ENCODE results near the gene LHCGR.

GRCh38 chr2:48755473-48755872 is at the start of gene LHCGR:
- TF ChIP-seq SMC3 (conservative IDR thresholded peaks at IDR 0.05; ENCODE audit: poor library complexity), result no peak
- no peak for TF ChIP-seq CTCF (IDR thresholded peaks at IDR 0.05; ENCODE audit: poor library complexity, severe bottlenecking)
- no peak for TF ChIP-seq EZH2 (IDR thresholded peaks at IDR 0.05; ENCODE audit: borderline replicate concordance, insufficient read depth, low read length, poor library complexity, severe bottlenecking)
- no peak for TF ChIP-seq TAF1 (IDR thresholded peaks at IDR 0.05; ENCODE audit: low read depth)
- TF ChIP-seq REST (IDR thresholded peaks at IDR 0.05; ENCODE audit: borderline replicate concordance), result no peak
- no peak for TF ChIP-seq POLR2AphosphoS5 (IDR thresholded peaks at IDR 0.05)
- TF ChIP-seq EP300 (conservative IDR thresholded peaks at IDR 0.05; ENCODE audit: poor library complexity, severe bottlenecking), result no peak
- no peak for TF ChIP-seq MXI1 (conservative IDR thresholded peaks at IDR 0.05; ENCODE audit: poor library complexity, severe bottlenecking)

Data from neural cell (in vitro differentiated cells).